Measurements from ENCODE around the gene ZNF474.
"Not testable (repeated sequence)": the region's sequence is repeated elsewhere in the genome, so short reads cannot be mapped to it uniquely, and the experiment has no call there.

The ZNF474 gene

DNA sequence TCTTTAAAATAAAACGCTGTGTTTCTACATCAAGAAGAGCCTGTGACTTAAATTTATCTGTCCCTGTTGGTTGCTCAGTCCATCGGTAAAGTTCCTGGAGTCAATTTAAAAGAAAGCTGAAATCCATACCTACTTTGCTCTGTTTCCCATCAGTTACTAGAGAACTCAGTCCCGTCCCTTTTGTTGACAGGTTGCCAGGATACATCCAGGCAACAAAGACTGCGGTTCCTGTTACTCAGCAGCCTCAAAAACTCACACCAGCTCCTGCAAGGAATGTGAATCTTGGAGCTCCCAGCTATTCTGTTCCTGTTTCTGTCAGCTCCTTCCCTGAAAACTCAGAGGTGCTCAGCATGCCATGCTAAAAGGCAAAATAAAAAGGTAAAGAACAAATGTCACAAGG is at the start of gene ZNF474:
Gene ZNF474 (plus strand): TSS at position 241 of the 400 bp plus-strand sequence. CDS start 22,445 bp downstream, outside the sequence.
- H3K27me3 Mint-ChIP-seq: no peaks in the 10 kb centered on the region

DNA sequence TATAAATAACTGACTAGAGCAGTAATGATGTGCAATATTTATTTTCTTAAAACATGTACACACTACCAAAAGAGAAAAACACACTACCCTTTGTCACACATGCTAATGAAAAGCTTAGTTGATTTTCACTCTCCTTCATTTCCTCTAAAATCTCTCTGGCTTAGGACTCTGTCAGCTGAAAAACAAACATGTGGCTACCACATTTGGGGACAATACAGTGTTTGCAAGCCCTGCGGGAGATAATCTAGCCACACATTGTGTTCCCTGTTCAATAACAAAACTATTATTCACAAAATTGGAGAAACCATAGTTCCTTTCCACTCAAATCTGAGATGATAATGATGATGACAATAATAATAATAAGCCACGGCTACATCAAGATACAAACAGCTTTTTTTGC is 47.8 kb upstream of the ZNF474 start:
- Mint-ChIP-seq H3K27ac (no peak overlapping the region), H3K36me3 (no peaks in the 10 kb centered on the region), H3K4me3 (no peak overlapping the region), H3K4me1 (peaks cover 9% of the 10 kb centered on the region), H3K27me3 (peaks cover 28% of the 10 kb centered on the region), H3K9me3 (no peaks in the 10 kb centered on the region)

More for the DNA sequence above, at the start of gene ZNF474:
- no peaks in the 10 kb centered on the region for H3K36me3 Mint-ChIP-seq
- peaks cover 3% of the 10 kb centered on the region for H3K4me1 Mint-ChIP-seq
- H3K9me3 Mint-ChIP-seq: no peaks in the 10 kb centered on the region
- no peak within 1 kb of the TSS for H3K27ac Mint-ChIP-seq
- no peak within 1 kb of the TSS for H3K4me3 Mint-ChIP-seq

DNA sequence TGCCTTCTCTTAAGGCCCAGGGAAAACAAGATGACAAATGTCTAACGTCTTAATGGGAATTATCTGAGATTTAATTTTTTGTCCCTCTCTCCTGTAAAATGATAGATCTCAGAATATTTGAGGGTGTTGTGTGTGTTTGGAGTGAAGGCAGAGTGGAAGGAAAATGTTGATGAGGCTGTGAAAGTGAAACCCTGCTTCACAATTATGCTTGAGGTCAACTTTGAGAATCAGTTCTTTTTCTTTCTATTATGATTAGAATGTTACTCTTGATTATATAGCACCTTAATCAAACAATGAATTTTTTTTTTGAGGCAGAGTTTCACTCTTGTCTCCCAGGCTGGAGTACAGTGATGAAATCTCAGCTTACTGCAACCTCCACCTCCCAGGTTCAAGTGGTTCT is 45.8 kb upstream of the ZNF474 start:
- Mint-ChIP-seq H3K4me1 (no peaks in the 10 kb centered on the region), H3K36me3 (no peaks in the 10 kb centered on the region), H3K4me3 (no peak overlapping the region), H3K27ac (no peak overlapping the region), H3K9me3 (no peaks in the 10 kb centered on the region), H3K27me3 (peaks cover 17% of the 10 kb centered on the region)

DNA sequence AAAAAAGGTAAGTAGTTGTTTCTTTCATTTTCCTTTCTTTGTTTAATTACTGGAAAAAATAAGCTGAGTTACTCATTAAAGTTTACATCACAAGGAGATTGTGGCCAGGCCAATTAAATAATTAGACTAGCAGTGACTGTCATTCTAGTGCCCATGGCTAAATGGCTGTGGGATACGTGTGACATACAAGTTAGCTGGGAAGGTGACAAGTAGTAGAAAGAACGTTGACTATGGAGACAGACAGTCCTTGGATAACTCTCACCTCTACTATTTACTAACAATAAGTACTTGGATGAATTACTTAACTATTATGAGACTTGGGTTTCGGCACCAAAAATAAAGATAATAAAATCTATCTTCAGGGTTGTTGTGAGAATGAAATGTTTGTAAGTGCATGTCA is 44.3 kb upstream of the ZNF474 start:
- Mint-ChIP-seq H3K9me3 (no peaks in the 10 kb centered on the region), H3K36me3 (no peaks in the 10 kb centered on the region), H3K4me1 (no peaks in the 10 kb centered on the region), H3K27me3 (peaks cover 10% of the 10 kb centered on the region), H3K4me3 (no peak overlapping the region), H3K27ac (no peak overlapping the region)

DNA sequence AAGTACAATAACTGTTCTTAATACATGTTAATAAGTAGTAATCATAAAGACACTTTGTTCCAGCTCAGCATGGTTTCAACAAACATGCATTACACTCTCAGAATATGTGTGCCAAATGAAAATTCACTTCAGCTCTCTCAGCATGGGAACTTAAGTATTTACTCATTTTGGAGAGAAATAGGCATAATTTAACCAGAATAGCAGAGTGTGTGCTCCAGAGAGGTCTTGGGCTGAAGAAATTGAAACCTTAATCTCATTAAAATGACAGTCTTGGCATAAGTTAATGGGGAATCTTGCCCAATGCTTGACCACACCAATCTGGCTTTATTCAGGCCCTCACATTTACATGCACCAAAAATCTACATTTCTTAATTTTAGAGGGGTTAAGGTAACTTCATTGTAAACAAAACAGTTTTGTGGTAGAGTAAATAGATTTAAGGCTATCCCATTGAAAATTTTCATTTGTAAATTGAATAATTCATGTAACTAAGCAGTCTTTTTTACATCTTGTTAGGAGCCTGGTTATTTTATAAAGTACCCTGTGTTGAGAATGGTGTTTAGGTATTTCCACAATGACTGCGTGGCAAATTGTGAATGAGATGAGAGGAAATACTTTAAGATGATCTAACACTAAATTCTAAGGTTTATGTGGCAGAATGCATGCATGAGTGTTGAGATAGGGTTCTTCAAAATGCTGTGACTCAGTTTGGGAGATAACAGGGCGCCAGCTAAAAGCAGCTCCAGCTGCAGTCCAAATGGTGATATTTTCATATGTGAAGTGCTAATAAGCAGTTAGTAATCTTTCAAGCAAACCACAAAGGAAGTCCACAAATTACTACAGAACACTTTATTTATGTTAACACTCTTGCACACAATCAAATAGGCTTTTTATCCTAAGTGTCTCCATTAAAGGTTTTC is 40.0 kb upstream of the ZNF474 start:
- no peaks in the 10 kb centered on the region for H3K36me3 Mint-ChIP-seq

DNA sequence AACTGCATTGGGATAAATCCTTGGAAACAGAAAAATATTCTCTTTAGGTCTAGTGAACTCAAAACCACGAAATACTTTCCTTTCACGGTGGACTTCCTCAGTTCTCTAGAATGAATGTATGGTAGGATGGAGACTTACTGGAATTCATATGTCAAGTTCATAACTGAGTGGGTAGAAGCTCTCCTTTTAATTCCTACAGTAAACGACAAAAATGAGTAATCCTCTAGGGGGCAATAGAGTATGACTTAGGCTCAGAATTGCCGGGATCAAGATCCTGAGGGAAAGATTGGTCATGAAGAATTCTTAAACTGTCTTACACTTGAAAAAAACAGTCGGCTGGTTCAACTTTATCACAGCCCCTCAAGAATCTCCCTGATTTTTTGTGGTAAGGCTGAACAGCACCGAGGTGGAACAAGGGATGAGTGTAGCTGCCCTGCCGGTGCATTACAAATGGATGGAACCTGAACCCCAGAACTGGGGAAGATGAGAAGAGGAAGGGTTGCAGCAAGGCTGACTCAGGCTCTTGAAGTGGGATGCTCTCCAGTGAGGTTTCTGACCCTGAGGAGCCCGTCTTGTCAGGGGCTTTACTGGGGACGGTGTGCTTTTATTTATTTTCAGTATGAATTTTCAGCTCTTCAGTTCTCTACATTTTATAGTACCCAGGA is 37.3 kb upstream of the ZNF474 start:
- Mint-ChIP-seq H3K4me1 (no peaks in the 10 kb centered on the region), H3K9me3 (no peaks in the 10 kb centered on the region), H3K36me3 (no peaks in the 10 kb centered on the region), H3K4me3 (no peak overlapping the region), H3K27ac (no peak overlapping the region), H3K27me3 (no peaks in the 10 kb centered on the region)

More for the DNA sequence above, 40.0 kb upstream of the ZNF474 start:
- H3K27me3 Mint-ChIP-seq: no peaks in the 10 kb centered on the region
- no peaks in the 10 kb centered on the region for H3K9me3 Mint-ChIP-seq
- H3K4me1 Mint-ChIP-seq: no peaks in the 10 kb centered on the region
- H3K27ac Mint-ChIP-seq: no peak overlapping the region
- H3K4me3 Mint-ChIP-seq: no peak overlapping the region

DNA sequence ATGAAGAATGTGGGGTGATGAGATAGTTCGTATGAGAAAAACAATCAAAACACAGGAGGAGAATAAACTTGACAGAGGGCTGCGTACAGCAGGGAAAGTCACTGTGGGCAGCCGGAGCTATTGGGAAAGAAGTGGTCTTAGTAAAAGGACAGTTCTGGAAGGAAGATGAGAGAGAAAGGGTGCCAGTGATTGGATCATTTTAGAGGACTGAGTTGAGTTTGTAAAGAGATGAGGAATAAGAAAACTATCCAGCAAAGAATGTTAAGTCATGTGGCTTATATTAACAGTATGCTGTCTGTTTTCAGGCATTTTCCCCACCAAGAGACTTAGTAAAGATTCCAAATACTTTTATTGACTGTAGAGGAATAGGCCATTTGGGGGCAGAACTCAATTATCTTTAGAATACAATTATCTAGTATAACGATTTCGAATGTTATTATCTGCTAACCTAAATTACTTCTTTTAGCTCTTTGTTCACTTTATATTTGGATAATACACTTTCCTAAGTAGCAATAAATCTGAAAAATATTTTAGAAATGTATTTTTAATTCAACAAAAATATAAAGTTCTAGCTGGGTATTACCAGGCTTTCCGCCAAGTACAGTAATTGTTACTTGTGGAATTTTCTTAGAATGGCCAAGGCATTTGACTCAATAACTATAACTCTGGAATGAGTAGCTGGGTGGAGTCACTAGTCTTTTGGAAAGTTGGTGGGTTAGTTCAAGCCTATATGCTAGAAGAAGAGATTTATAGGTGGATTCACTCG is 35.7 kb upstream of the ZNF474 start:
- Mint-ChIP-seq H3K27ac (no peak overlapping the region), H3K36me3 (no peaks in the 10 kb centered on the region), H3K9me3 (no peaks in the 10 kb centered on the region), H3K4me1 (no peaks in the 10 kb centered on the region), H3K27me3 (no peaks in the 10 kb centered on the region), H3K4me3 (no peak overlapping the region)

DNA sequence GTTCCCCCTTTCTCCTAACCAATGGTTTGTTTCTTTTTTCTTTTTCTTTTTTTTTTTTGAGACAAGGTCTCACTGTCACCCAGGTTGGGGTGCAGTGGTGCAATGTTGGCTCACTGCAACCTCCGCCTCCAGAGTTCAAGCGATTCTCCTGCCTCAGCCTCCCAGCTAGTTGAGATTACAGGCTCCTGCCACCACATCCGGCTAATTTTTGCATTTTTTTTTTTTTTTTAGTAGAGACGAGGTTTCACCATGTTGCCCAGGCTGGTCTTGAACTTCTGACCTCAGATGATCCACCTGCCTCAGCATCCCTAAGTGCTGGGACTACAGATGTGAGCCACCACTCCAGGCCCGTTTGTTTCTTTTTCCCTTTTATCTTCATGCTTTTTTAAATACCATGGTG is 35.1 kb upstream of the ZNF474 start:
- H3K4me3 Mint-ChIP-seq, H3K27me3 Mint-ChIP-seq, H3K36me3 Mint-ChIP-seq, H3K27ac Mint-ChIP-seq, H3K4me1 Mint-ChIP-seq, H3K9me3 Mint-ChIP-seq: not testable (repeated sequence)

DNA sequence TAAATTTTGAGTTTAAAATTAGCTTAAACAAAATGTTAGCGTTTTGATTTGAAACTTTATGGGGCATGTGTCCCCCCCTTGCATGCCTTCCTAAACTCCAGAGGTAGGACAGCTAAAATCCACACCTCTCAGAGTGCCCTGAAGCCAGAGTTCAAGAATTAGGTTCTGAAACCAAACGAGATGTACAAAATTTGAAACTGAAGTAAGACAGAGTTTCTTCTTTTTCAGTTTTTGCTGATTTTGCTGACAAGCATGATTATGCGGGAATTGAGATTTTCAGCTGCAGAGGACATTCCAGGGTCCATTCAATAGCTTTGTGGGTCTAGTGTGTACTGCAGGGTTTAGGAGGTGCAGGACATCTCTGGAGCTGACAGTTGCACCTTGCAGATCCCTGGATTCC is 34.2 kb upstream of the ZNF474 start:
- H3K27me3 Mint-ChIP-seq: no peaks in the 10 kb centered on the region

DNA sequence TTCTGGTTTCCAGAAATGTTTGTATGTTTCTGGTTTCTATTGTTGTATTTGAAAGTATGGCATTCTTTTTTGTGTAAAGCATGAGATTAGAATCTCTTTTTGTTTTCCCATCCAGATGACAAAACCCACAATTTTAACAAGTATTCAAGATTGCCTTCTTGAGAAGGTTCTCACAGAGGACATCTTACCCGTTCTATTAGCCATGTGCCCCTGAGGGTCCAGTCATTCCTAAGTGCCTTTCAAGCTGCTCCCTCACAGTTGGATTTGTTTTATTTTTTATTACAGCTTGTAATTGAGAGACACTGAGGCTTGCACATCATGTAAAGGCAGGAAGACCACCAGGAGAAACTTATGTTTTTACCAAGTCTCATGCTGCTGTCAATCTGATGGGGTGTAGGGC is 32.0 kb upstream of the ZNF474 start:
- H3K4me1 Mint-ChIP-seq: no peaks in the 10 kb centered on the region
- H3K4me3 Mint-ChIP-seq: no peak overlapping the region
- no peaks in the 10 kb centered on the region for H3K36me3 Mint-ChIP-seq
- H3K9me3 Mint-ChIP-seq: no peaks in the 10 kb centered on the region
- no peaks in the 10 kb centered on the region for H3K27me3 Mint-ChIP-seq
- no peak overlapping the region for H3K27ac Mint-ChIP-seq

More for the DNA sequence above, 34.2 kb upstream of the ZNF474 start:
- no peaks in the 10 kb centered on the region for H3K4me1 Mint-ChIP-seq
- no peaks in the 10 kb centered on the region for H3K9me3 Mint-ChIP-seq
- no peaks in the 10 kb centered on the region for H3K36me3 Mint-ChIP-seq
- no peak overlapping the region for H3K4me3 Mint-ChIP-seq
- H3K27ac Mint-ChIP-seq: no peak overlapping the region

DNA sequence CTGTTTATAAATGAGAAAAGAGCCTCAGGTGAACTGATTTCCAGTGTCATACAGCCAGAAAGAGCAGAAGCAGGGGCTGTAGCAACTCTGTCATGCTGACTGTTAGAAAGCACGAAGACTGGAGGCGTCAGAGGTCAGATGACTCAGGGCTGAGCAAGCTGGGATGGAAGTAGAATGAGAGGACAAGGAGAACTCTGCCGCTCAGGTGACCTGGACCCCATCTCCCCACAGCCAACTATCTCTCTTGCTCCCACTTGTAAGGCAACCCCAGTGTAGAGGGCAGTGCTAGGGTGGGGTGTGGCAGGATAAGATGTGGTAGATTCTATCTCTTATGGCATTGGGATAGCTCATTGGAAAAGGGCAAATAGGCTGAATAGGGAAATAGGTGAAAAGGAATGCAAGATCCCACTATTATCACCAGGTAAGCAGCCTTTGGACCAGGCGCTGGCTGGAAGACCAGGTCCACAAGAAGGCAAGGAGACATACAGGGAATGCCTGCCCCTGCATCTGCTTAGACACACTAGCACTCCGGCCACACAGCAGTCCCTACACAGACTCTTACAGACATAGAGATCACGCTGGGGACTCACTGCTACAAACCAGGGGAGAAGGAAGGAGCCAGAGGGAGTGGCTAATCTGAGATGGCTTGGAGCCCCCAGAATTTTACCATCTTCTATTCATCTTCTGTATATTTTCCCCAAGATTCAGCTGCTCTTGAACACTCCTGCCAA is 30.1 kb upstream of the ZNF474 start:
- no peaks in the 10 kb centered on the region for H3K9me3 Mint-ChIP-seq
- no peaks in the 10 kb centered on the region for H3K36me3 Mint-ChIP-seq
- H3K27me3 Mint-ChIP-seq: no peaks in the 10 kb centered on the region
- no peak overlapping the region for H3K4me3 Mint-ChIP-seq
- H3K4me1 Mint-ChIP-seq: no peaks in the 10 kb centered on the region
- H3K27ac Mint-ChIP-seq: no peak overlapping the region

DNA sequence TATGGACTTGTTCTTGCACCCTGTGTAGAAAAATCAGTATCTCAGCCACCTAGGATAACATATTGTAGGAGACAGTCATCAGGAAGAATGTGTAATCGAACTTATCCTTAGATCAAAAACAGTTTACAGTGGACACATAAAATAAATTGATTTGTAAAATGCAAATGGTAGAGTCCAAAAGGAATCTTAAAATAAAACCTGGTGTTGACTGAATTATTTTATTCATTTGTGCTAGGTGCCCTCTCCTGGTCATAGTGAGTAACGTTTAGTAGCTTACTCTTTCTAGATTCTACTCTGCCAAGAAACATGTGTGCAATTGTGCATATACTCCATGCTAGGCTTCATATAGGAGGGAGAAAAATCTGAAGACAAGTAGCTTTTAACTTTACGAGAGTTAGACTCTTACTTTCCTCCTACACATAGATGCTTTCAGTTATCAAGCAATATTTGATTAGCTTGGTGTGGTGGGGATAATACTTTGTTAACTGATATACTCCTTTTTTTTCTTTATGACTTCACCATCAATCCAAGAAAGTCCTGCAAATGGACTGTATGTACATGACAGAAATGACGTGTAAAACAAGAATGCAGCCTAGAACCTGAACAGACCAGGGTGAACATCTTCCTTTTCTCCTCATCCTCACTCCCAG is 27.6 kb upstream of the ZNF474 start:
- no peak overlapping the region for H3K27ac Mint-ChIP-seq
- H3K4me3 Mint-ChIP-seq: no peak overlapping the region
- no peaks in the 10 kb centered on the region for H3K4me1 Mint-ChIP-seq
- no peaks in the 10 kb centered on the region for H3K27me3 Mint-ChIP-seq
- H3K9me3 Mint-ChIP-seq: no peaks in the 10 kb centered on the region
- no peaks in the 10 kb centered on the region for H3K36me3 Mint-ChIP-seq

DNA sequence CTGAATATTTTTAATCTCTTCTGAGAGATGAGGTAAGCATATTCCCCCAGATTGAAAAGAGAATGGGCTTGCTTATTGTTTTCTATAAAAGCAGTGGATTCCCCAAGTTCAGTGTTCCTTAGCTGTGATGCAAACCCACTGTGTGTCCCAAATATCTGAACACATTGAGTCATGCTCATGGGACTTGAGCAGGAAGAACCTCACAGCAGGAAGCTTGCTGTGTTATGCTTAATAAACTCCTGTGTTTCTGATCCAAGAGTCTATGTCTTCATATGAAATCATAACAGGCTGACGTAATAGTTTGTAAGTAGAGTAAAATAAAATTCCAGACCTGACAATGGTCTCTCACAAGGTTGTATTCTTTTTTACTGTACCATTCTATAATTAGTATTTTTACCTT is 26.5 kb upstream of the ZNF474 start:
- no peaks in the 10 kb centered on the region for H3K36me3 Mint-ChIP-seq
- no peak overlapping the region for H3K4me3 Mint-ChIP-seq
- H3K27ac Mint-ChIP-seq: no peak overlapping the region
- no peaks in the 10 kb centered on the region for H3K4me1 Mint-ChIP-seq
- peaks cover 3% of the 10 kb centered on the region for H3K27me3 Mint-ChIP-seq
- H3K9me3 Mint-ChIP-seq: no peaks in the 10 kb centered on the region

DNA sequence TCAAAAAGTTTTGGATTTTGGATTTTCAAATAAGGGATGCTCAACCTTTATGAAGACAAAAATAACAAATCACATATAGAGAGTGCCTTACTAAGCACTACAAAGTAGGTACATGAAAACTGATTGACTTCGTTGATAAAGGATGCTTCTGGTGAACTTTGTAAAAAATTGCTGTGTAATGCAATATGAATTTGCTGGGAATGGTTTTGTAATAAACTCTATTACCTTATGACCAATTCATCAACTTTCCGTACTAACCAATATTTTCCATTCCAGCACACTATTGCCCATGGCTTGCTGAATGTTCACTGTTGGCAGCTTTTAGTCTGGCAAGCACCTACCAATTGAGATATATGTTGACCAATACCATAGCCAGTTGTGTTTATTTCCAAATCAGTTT is 23.4 kb upstream of the ZNF474 start:
- H3K4me1 Mint-ChIP-seq: no peaks in the 10 kb centered on the region
- peaks cover 3% of the 10 kb centered on the region for H3K27me3 Mint-ChIP-seq
- H3K4me3 Mint-ChIP-seq: no peak overlapping the region
- no peaks in the 10 kb centered on the region for H3K9me3 Mint-ChIP-seq
- H3K27ac Mint-ChIP-seq: no peak overlapping the region
- H3K36me3 Mint-ChIP-seq: no peaks in the 10 kb centered on the region

DNA sequence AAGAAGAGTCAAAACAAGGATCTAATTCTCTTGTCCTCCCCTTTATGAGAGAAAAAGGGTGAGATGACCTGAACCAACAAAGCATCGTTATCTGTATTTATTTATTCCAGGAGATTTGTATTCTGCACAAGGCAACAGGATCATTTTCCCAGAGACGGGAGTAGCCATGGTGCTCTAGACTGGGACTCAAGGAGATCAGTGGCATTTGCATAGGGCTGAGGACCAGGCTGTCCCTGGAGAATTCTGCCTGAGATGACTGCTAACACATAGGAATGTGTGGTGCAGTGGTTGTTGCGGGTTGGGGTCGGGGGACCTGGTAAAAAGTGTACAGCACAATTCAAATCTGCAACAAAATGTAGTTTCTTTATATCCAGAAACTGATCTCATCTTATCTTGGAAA is 22.3 kb upstream of the ZNF474 start:
- Mint-ChIP-seq H3K36me3 (no peaks in the 10 kb centered on the region), H3K9me3 (no peaks in the 10 kb centered on the region), H3K27me3 (peaks cover 3% of the 10 kb centered on the region), H3K27ac (no peak overlapping the region), H3K4me3 (no peak overlapping the region), H3K4me1 (no peaks in the 10 kb centered on the region)
